GM12801 (cell line): ENCODE results near the gene DAZAP2.

Experiments
- CTCF ChIP-seq: IDR thresholded peaks from one replicate; pipeline ENCODE4 v1.5.1; 2011; ENCODE audit warnings: control low read depth; ENCODE audit not compliant: insufficient read length; ENCODE audit errors: extremely low read depth

The DAZAP2 gene

GRCh38 chr12:51229116-51229809, 9.4 kb upstream of the DAZAP2 start:
- no peak for TF ChIP-seq CTCF

DNA sequence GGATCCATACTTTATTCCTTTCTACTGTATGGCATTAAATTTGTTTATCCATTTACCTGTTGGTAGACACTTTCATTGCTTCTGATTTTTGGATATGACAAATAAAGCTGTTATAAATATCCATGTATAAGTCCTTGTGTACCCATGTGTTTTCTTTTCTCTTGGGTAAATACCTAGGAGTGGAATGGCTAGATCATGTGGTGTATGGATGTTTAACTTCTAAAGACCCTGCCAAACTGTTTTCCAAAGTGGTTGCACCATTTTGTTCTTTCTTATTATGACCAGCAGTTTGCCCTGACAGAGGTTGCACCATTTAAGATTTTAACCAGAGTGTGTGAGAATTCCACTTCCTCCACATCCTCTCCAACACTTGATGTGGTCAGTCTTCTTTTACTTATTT, 6.0 kb upstream of the DAZAP2 start:
- TF ChIP-seq CTCF = no peak

- no peak for TF ChIP-seq CTCF
Measured at GRCh38 chr12:51234530-51234929, 4.1 kb upstream of the DAZAP2 start.

DNA sequence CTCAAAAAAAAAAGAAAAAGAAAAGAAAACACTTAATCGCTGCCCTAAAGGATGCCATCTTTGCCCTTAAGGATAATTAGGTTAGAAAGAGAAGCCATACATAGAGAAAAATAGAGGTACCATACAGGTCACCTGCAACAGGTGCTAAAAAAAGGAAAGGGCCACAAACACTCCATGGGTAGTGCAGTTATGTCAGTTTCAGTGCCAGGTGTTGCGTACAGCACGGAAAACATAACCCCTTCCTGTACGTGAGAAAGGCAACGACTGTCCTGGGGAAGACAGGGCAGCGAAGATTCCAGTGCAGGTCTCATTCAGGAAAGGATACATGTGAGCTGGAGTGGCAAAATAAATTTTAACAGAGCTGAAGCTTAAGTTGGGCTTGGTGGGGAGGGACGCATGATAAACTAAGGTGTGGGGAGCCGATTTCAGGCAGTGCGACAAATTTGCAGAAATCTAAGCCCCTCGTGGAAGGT, 553 bp upstream of the DAZAP2 start:
- TF ChIP-seq CTCF = no peak

DNA sequence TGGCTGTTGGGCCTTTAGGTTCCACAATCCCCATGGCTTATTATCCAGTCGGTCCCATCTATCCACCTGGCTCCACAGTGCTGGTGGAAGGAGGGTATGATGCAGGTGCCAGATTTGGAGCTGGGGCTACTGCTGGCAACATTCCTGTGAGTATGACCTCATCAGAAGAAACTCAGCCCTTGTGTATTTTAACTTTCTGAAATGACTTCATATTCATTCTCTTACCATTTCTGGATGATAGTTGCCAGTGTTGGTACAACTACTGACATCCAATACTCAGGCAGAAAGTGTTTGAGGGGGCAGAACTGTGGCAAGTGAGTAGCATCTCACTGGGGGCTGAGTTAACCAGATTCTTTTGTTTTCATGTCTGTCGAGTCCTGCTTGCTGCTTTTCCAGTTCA, 2.3 kb downstream of the DAZAP2 start:
- TF ChIP-seq CTCF = no peak

DNA sequence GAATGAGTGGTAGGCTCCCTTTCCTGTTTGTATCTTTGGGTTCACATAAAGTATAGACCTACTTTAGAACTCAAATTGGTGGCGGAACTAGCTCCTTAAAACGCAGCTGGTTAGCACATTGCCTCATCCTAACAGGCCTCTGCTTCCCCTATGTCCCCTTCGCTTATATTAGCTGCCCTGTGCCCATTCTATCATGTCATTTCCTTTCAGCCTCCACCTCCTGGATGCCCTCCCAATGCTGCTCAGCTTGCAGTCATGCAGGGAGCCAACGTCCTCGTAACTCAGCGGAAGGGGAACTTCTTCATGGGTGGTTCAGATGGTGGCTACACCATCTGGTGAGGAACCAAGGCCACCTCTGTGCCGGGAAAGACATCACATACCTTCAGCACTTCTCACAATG, 3.5 kb downstream of the DAZAP2 start:
- TF ChIP-seq CTCF = no peak

DNA sequence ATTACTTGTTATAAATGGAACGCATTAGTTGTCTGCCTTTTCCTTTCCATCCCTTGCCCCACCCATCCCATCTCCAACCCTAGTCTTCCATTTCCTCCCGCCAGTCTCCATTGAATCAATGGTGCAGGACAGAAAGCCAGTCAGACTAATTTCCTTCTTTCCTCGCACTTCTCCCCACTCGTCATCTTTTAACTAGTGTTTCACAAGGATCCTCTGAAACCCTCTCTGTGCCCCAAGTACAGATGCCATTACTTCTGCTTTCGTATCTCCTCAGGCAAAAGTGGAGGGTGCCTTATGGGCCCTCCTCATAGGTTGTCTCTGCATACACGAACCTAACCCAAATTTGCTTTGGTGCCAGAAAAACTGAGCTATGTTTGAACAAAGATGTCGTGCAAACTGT, 4.2 kb downstream of the DAZAP2 start:
- TF ChIP-seq CTCF = no peak
